ENCODE results near the gene SGK1.

Gene SGK1

DNA sequence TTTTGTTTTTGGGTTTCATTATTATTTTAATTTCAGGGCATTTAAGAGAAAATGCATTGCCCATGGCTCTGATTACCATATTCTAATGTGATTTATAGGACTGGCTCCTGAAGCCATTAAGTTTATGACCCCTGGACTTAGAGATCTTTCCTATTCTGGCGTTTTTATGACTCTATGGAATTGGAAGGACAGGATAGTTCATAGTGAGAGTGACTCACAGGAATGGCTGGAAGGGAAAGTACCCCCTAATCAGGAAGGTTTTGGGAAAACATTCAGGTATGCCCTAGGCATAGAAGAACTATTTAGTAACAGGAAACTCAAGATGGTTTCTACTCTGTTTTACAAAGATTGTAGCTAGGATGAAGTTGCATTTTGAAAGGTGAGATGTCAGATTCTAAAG, 156.9 kb downstream of the SGK1 start:
- CTCF ChIA-PET = interaction anchor here (1.3 to 3.2 kb wide), 2 partner anchors 662 to 779 kb away, joined by 3 to 12 read pairs; no protein-coding TSS in a partner anchor
- WGBS (ENCODE audit: insufficient coverage) = 100% methylated on average over 1 of the region's 1 CpG

DNA sequence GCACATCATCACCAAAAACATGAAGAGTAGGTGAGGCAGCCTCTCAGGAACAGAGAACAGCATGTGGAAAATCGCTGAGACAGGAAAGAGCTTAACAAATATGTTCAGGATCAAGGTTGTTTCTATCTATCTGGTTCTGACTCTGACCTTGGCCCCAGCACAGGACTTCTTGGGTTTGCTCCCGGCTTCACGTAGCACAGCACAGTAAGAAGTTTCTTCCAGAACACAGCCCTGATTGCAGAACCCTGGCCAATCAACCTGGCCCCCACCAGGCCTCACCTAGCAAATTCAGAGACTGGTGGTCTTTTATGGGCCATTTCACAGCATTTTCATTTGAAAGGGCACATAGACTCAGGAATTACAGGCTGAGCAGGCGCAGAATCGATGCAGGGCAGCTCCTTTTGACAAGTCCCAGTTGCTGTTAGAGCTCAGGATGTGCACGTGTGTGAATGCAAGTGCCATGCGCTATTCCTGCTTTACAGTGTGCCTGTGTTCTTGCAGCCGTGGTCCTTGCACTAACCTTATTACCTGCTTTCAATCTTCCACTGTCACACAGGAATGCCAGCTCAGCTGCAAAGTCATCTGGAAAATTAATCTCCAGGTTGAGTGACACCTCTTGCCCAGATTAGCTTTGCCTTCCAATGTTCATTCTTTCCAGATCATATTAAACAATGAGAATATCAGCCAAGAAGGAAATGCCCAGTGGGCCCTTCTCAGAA, 165.0 kb downstream of the SGK1 start:
- ChIA-PET POLR2A (interaction anchor here (0.7 kb wide), 1 partner anchor 1465 kb away, joined by 3 read pairs; no protein-coding TSS in a partner anchor), CTCF (interaction anchor here (0.8 to 1.4 kb wide), 3 partner anchors 17 to 788 kb away, joined by 3 to 7 read pairs (median 4); no protein-coding TSS in a partner anchor)
- H3K9me3 ChIP-seq (ENCODE audit: control extremely low read depth in 1 of 5, control insufficient read depth in 4 of 5, insufficient read depth in 2 of 5, low read depth in 1 of 5, low read length in 4 of 5) = no peaks in the 10 kb centered on the region
- no peak overlapping the region for H3K27ac ChIP-seq (ENCODE audit: insufficient read depth in 1 of 2, low read depth in 1 of 2, low read length in 2 of 2, poor library complexity in 1 of 2, severe bottlenecking in 2 of 2)
- H3K4me3 ChIP-seq (ENCODE audit: control insufficient read depth in 1 of 7, extremely low read depth in 1 of 7, insufficient read depth in 4 of 7, low read depth in 2 of 7, low read length in 6 of 7) = no peak overlapping the region
- WGBS (ENCODE audit: insufficient coverage) = 100% methylated on average over 8 of the region's 8 CpGs
- H3K4me1 ChIP-seq (ENCODE audit: control extremely low read depth in 1 of 4, control insufficient read depth in 4 of 4, insufficient read depth in 4 of 4, low read length in 3 of 4) = peaks cover 0 to 6% (median under 1%) of the 10 kb centered on the region in 4 experiments
- no peak for DNase-seq
- no peaks in the 10 kb centered on the region for H3K36me3 ChIP-seq (ENCODE audit: control insufficient read depth in 4 of 4, insufficient read depth in 4 of 4, low read length in 3 of 4)
- H3K27me3 ChIP-seq (replicated peaks in 2 of 5; ENCODE audit: control insufficient read depth in 4 of 5, insufficient read depth in 5 of 5, low read length in 4 of 5) = no peaks in the 10 kb centered on the region

More for the DNA sequence above, 156.9 kb downstream of the SGK1 start:
- POLR2A ChIA-PET = interaction anchor here (0.6 kb wide), 1 partner anchor 1400 kb away, joined by 3 read pairs; no protein-coding TSS in a partner anchor
- no peak for DNase-seq
- Histone ChIP-seq H3K4me1 (ENCODE audit: control extremely low read depth in 1 of 4, control insufficient read depth in 4 of 4, insufficient read depth in 4 of 4, low read length in 3 of 4) (no peaks in the 10 kb centered on the region), H3K4me3 (ENCODE audit: control insufficient read depth in 1 of 7, extremely low read depth in 1 of 7, insufficient read depth in 4 of 7, low read depth in 2 of 7, low read length in 6 of 7) (no peak overlapping the region), H3K27ac (ENCODE audit: insufficient read depth in 1 of 2, low read depth in 1 of 2, low read length in 2 of 2, poor library complexity in 1 of 2, severe bottlenecking in 2 of 2) (no peak overlapping the region), H3K9me3 (ENCODE audit: control extremely low read depth in 1 of 5, control insufficient read depth in 4 of 5, insufficient read depth in 2 of 5, low read depth in 1 of 5, low read length in 4 of 5) (no peaks in the 10 kb centered on the region), H3K27me3 (replicated peaks in 2 of 5; ENCODE audit: control insufficient read depth in 4 of 5, insufficient read depth in 5 of 5, low read length in 4 of 5) (no peaks in the 10 kb centered on the region), H3K36me3 (ENCODE audit: control insufficient read depth in 4 of 4, insufficient read depth in 4 of 4, low read length in 3 of 4) (no peaks in the 10 kb centered on the region)

DNA sequence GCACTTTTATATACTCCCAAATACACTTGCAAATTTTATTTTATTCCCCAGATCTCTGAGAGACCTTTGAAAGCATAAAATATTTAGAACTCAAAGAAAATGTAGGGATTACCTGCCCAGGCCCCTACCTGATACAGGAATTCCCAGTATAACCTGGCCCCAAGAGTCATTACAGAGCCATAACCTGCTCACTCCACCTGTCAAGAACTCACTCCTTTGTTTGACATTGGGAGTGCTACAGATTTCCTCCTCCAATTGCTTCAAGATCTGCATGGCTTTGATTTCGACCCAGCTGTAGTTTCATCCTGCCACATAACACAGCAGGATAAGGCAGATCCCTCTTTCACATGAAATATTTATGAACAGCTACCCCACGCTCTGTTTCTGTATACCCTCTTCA, 169.3 kb downstream of the SGK1 start:
- Histone ChIP-seq H3K27me3 (replicated peaks in 2 of 5; ENCODE audit: control insufficient read depth in 4 of 5, insufficient read depth in 5 of 5, low read length in 4 of 5) (no peaks in the 10 kb centered on the region), H3K36me3 (ENCODE audit: control insufficient read depth in 4 of 4, insufficient read depth in 4 of 4, low read length in 3 of 4) (no peaks in the 10 kb centered on the region), H3K4me3 (ENCODE audit: control insufficient read depth in 1 of 7, extremely low read depth in 1 of 7, insufficient read depth in 4 of 7, low read depth in 2 of 7, low read length in 6 of 7) (no peak overlapping the region), H3K9me3 (ENCODE audit: control extremely low read depth in 1 of 5, control insufficient read depth in 4 of 5, insufficient read depth in 2 of 5, low read depth in 1 of 5, low read length in 4 of 5) (no peaks in the 10 kb centered on the region), H3K4me1 (ENCODE audit: control extremely low read depth in 1 of 4, control insufficient read depth in 4 of 4, insufficient read depth in 4 of 4, low read length in 3 of 4) (peaks cover 0 to 6% (median under 1%) of the 10 kb centered on the region in 4 experiments), H3K27ac (ENCODE audit: insufficient read depth in 1 of 2, low read depth in 1 of 2, low read length in 2 of 2, poor library complexity in 1 of 2, severe bottlenecking in 2 of 2) (no peak overlapping the region)
- POLR2A ChIA-PET = no interaction called here
- CTCF ChIA-PET = interaction anchor here (0.8 to 2.1 kb wide), 6 partner anchors 9 to 847 kb away, joined by 3 to 5 read pairs (median 3); no protein-coding TSS in a partner anchor
- no peak for DNase-seq
- WGBS (ENCODE audit: insufficient coverage) = 100% methylated on average over 2 of the region's 2 CpGs

DNA sequence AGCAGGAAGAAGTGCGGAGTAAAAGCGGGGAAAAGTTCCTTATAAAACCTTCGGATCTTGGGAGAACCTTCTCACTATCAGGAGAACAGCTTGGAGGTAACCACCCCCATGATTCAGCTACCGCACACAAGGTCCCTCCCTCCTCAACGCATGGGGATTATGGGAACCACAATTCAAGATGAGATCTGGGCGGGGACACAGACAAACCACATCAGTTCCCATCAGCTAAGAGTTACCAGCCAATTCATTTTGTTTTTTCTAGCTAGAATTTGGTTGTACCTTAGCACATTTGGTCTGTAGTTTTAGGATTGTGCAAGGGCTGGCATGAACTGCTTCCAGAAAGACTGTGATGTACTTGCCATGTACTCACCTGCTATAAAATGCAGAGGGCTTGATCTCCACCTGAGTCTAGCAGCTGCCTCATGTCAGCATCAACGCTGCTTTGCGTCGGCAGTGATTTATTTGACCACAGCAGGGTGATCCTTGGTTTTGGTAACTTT, 170.8 kb downstream of the SGK1 start:
- WGBS (ENCODE audit: insufficient coverage) = 98% methylated on average over 6 of the region's 9 CpGs
- peaks cover 0 to 6% (median under 1%) of the 10 kb centered on the region in 4 experiments for H3K4me1 ChIP-seq (ENCODE audit: control extremely low read depth in 1 of 4, control insufficient read depth in 4 of 4, insufficient read depth in 4 of 4, low read length in 3 of 4)
- ChIA-PET CTCF (no interaction called here), POLR2A (no interaction called here)
- no peak overlapping the region for H3K27ac ChIP-seq (ENCODE audit: insufficient read depth in 1 of 2, low read depth in 1 of 2, low read length in 2 of 2, poor library complexity in 1 of 2, severe bottlenecking in 2 of 2)
- H3K9me3 ChIP-seq (ENCODE audit: control extremely low read depth in 1 of 5, control insufficient read depth in 4 of 5, insufficient read depth in 2 of 5, low read depth in 1 of 5, low read length in 4 of 5) = no peaks in the 10 kb centered on the region
- H3K27me3 ChIP-seq (replicated peaks in 2 of 5; ENCODE audit: control insufficient read depth in 4 of 5, insufficient read depth in 5 of 5, low read length in 4 of 5) = no peaks in the 10 kb centered on the region
- no peaks in the 10 kb centered on the region for H3K36me3 ChIP-seq (ENCODE audit: control insufficient read depth in 4 of 4, insufficient read depth in 4 of 4, low read length in 3 of 4)
- H3K4me3 ChIP-seq (ENCODE audit: control insufficient read depth in 1 of 7, extremely low read depth in 1 of 7, insufficient read depth in 4 of 7, low read depth in 2 of 7, low read length in 6 of 7) = no peak overlapping the region
- no peak for DNase-seq

DNA sequence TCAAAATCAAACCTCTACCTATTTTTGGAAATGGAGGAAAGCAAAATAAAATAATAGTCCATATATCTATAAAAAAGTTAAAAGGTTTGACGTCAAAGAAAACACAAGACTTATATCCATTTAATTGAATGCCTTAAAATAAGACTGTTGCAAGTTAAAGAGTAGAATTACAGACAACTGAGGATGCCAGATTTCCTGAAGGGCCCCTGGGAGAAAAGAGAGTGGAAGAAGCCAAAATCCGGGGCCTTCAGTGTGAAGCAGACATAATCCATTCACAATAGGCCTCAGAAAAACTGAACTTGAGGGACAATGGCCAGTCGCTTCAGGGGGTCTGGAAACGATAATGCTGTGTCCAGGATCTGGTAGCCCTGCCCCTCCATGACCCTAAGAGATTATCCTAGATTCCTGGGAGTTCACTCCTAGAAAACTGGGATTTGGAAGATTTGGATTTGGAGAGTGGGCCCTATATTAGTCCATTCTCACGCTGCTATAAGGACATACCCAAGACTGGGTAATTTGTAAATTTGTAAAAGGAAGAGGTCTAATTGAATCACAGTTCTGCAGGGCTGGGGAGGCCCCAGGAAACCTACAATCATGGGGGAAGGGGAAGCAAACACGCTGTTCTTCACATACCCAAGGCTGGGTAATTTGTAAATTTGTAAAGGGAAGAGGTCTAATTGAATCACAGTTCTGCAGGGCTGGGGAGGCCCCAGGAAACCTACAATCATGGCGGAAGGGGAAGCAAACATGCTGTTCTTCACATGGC, 171.5 kb downstream of the SGK1 start:
- ChIA-PET CTCF (interaction anchor here (0.8 kb wide), 1 partner anchor 35 kb away, joined by 3 read pairs; no protein-coding TSS in a partner anchor), POLR2A (no interaction called here)
- Histone ChIP-seq H3K4me1 (ENCODE audit: control extremely low read depth in 1 of 4, control insufficient read depth in 4 of 4, insufficient read depth in 4 of 4, low read length in 3 of 4) (peaks cover 0 to 3% (median under 1%) of the 10 kb centered on the region in 4 experiments), H3K4me3 (ENCODE audit: control insufficient read depth in 1 of 7, extremely low read depth in 1 of 7, insufficient read depth in 4 of 7, low read depth in 2 of 7, low read length in 6 of 7) (no peak overlapping the region), H3K9me3 (ENCODE audit: control extremely low read depth in 1 of 5, control insufficient read depth in 4 of 5, insufficient read depth in 2 of 5, low read depth in 1 of 5, low read length in 4 of 5) (no peaks in the 10 kb centered on the region), H3K27ac (ENCODE audit: insufficient read depth in 1 of 2, low read depth in 1 of 2, low read length in 2 of 2, poor library complexity in 1 of 2, severe bottlenecking in 2 of 2) (no peak overlapping the region), H3K36me3 (ENCODE audit: control insufficient read depth in 4 of 4, insufficient read depth in 4 of 4, low read length in 3 of 4) (no peaks in the 10 kb centered on the region), H3K27me3 (replicated peaks in 2 of 5; ENCODE audit: control insufficient read depth in 4 of 5, insufficient read depth in 5 of 5, low read length in 4 of 5) (no peaks in the 10 kb centered on the region)
- no peak for DNase-seq
- WGBS (ENCODE audit: insufficient coverage) = 90% methylated on average over 5 of the region's 7 CpGs

DNA sequence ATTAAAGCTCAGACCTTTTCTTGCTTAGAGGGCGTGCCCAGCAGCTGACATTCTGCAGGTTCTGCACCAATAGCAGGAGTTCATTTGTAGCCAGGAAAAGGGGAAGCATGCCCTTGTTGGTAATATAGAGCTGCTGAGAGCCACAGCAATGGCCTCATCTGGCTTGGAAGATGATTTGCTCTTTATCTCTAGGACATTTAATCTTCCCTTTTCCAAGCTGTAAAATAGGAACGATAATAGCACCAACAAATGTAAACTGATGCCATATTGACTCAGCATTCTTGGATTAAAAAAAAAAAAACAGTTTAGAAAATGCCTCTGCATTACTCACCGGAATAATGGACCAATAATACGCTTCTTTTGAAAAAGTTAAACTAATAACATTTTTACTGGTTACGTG, 172.1 kb downstream of the SGK1 start:
- no peak overlapping the region for H3K27ac ChIP-seq (ENCODE audit: insufficient read depth in 1 of 2, low read depth in 1 of 2, low read length in 2 of 2, poor library complexity in 1 of 2, severe bottlenecking in 2 of 2)
- DNase-seq = peak; percentile 2 to 62 (median 50)
- WGBS (ENCODE audit: insufficient coverage) = 73% methylated on average over 3 of the region's 5 CpGs
- no peak overlapping the region for H3K4me3 ChIP-seq (ENCODE audit: control insufficient read depth in 1 of 7, extremely low read depth in 1 of 7, insufficient read depth in 4 of 7, low read depth in 2 of 7, low read length in 6 of 7)
- H3K9me3 ChIP-seq (ENCODE audit: control extremely low read depth in 1 of 5, control insufficient read depth in 4 of 5, insufficient read depth in 2 of 5, low read depth in 1 of 5, low read length in 4 of 5) = no peaks in the 10 kb centered on the region
- no peaks in the 10 kb centered on the region for H3K4me1 ChIP-seq (ENCODE audit: control extremely low read depth in 1 of 4, control insufficient read depth in 4 of 4, insufficient read depth in 4 of 4, low read length in 3 of 4)
- no peaks in the 10 kb centered on the region for H3K36me3 ChIP-seq (ENCODE audit: control insufficient read depth in 4 of 4, insufficient read depth in 4 of 4, low read length in 3 of 4)
- ChIA-PET POLR2A (no interaction called here), CTCF (interaction anchor here (0.8 to 2.0 kb wide), 4 partner anchors 11 to 34 kb away, joined by 3 to 10 read pairs (median 3); no protein-coding TSS in a partner anchor)
- H3K27me3 ChIP-seq (replicated peaks in 2 of 5; ENCODE audit: control insufficient read depth in 4 of 5, insufficient read depth in 5 of 5, low read length in 4 of 5) = no peaks in the 10 kb centered on the region

Data from common myeloid progenitor, CD34-positive (primary cell).